Psoas muscle (tissue), 8 donors: Measurements from ENCODE around the gene POLR2A. TPM values are rescaled to one million over a fixed set of nuclear protein-coding genes. Genes with fewer than 3 reads are reported as not detected.

ENCODE experiments used
- ATAC-seq, 4 donors: fragments of 200-7000 bp; cut with Tn5 transposase; one replicate each; pipeline ENCODE4 v1.9.1; 2020; ENCODE audit warnings: moderate library complexity in 3 of 4, mild to moderate bottlenecking in 2 of 4
- DNase-seq, 2 donors: peaks; one replicate each; pipeline ENCODE4 v3.0.0-alpha.2; 2020
- H3K27ac ChIP-seq: fragments of 200-600 bp; one replicate; pipeline ENCODE4 v1.8.0; 2022
- H3K27me3 ChIP-seq, 3 donors: fragments of 200-600 bp in 1 of 3; one replicate each; pipeline versions ENCODE4 v1.6.1 to v1.8.0; 2013 to 2022; ENCODE audit warnings: low read length in 2 of 3, mild to moderate bottlenecking in 2 of 3, moderate library complexity in 1 of 3; ENCODE audit not compliant: insufficient read depth in 3 of 3
- H3K36me3 ChIP-seq, 2 donors: fragments of 200-600 bp in 1 of 2; one replicate each; pipeline versions ENCODE4 v1.6.1 to v1.8.0; 2013 to 2022; ENCODE audit warnings: low read depth in 1 of 2, mild to moderate bottlenecking in 1 of 2, moderate library complexity in 1 of 2; ENCODE audit not compliant: insufficient read depth in 1 of 2
- H3K4me1 ChIP-seq: fragments of 200-600 bp; one replicate; pipeline ENCODE4 v1.8.0; 2022
- H3K4me3 ChIP-seq: fragments of 200-600 bp; one replicate; pipeline ENCODE4 v1.8.0; 2022; ENCODE audit warnings: mild to moderate bottlenecking
- H3K9me3 ChIP-seq: fragments of 200-600 bp; one replicate; pipeline ENCODE4 v1.8.0; 2022
- WGBS, 3 donors: extraction: QIAGEN DNeasy Blood & Tissue Kit; methylation state at CpG; one replicate each; pipeline versions ENCODE4 v1.1.6 to v1.1.7; 2013; 5-methylcytosine and 5-hydroxymethylcytosine counted together
- intact Hi-C, 2 donors: fragments of 100-400 bp; cut with DNase I; formaldehyde crosslinking; loops; one replicate each; pipeline versions ENCODE4 v1.11.0 to v1.14.2; 2022
- polyA plus RNA-seq, 3 donors: library from polyadenylated mRNA; stranded (reverse); fragments of 200-250 nt; gene quantifications; one replicate each; pipeline ENCODE4 v1.2.3, GENCODE V29; 2013
- total RNA-seq, 4 donors: library from RNA; stranded (reverse); fragmentation: NEBNext Ultra II Directional in 2 of 4; extraction: Animal tissue kit (Norgen Biotek cat#: 25700) in 2 of 4; gene quantifications; one replicate each; pipeline versions ENCODE4 v1.2.1 to v1.2.4, GENCODE V29; 2021 to 2023
- TF ChIP-seq, protein P1 (sequence below): fragments of 200-600 bp; IDR thresholded peaks from one replicate; pipeline ENCODE4 v1.8.0; 2022; ENCODE audit warnings: antibody characterized with exemption
- donor health status: healthy with polysubstance abuse.
- donor health status: DM: no; HTN: no; CAD: no; lungs with moderate emphysema.
- donor health status: Bipolar disorder and iron deficiency.
- donor health status: healthy.
- donor health status: DM: yes; HTN: yes; CAD: no.
- donor health status: DM: no; HTN: no; CAD: no.
- donor health status: DM: no; HTN: no; CAD: no.
- donor health status: DM: yes; HTN: yes; CAD: no.

The POLR2A gene
- total and polyA plus RNA-seq, 7 donors, result 8.0 to 74.3 (median 54.9) TPM

DNA sequence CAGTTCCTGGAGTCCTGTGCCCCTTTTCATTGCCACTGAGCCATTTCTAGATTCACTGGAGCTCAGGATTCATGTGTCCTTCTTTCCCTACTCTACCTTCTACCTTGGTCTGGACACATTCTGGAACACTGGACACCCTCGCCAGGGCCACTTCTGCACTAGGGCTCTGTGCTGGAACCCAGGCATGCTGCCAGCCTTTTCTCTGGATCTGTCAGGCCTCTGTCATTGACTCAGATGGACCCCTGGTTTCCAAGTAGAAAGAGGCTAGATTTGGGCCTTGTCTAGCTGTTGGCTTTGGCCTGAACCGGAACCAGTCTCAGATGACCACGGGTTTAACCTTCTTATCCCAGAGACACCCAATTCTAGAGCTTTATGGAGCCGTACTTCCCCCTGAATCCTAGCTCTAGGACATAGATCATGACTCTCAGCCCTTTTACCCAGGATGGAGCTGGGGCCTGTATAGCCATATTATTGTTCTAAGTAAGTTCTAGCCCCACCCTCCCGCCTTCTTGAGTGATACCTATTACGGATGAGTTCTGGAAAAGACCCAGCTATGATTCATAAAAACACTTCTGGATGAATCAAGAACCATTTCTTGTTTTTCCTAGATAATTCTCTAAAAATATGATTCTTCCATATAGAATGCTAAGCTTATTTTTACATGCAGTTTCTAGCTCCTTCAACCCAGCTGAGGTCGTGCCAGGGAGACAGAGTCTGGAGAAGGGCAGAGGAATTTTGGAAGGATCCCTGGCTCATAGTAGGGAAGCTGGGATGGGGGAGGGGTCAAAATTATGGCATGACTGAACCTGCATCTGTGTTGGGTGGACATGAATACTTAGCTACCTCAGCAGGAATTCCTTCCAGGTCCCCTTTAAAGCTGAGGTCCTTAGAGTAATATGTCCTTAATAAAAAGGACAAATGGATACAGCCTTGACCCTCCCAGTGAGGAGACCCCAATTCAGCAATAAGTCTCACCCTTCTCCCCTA is 40.4 kb upstream of the POLR2A start:
- no peak for DNase-seq
- Histone ChIP-seq H3K27me3 (peaks cover 0 to 7% (median 0%) of the 10 kb centered on the region in 3 donors), H3K4me1 (peaks cover 43% of the 10 kb centered on the region), H3K4me3 (no peak overlapping the region), H3K9me3 (no peaks in the 10 kb centered on the region), H3K27ac (peak overlapping the region; percentile 100), H3K36me3 (peaks cover 0 to 25% of the 10 kb centered on the region in 2 donors)
- 57 to 67% (median 67%) methylated on average over 7 of the region's 7 CpGs for WGBS, 3 donors
- intact Hi-C loops, result loop anchor here (2.0 to 5.0 kb wide), 2 partner anchors 35 to 46 kb away; partner anchors contain the start of gene ZBTB4 (in 1 of the 2)
- peak in 2 of 4 donors; percentile 15 to 26 for ATAC-seq
- TF ChIP-seq, protein P1, sequence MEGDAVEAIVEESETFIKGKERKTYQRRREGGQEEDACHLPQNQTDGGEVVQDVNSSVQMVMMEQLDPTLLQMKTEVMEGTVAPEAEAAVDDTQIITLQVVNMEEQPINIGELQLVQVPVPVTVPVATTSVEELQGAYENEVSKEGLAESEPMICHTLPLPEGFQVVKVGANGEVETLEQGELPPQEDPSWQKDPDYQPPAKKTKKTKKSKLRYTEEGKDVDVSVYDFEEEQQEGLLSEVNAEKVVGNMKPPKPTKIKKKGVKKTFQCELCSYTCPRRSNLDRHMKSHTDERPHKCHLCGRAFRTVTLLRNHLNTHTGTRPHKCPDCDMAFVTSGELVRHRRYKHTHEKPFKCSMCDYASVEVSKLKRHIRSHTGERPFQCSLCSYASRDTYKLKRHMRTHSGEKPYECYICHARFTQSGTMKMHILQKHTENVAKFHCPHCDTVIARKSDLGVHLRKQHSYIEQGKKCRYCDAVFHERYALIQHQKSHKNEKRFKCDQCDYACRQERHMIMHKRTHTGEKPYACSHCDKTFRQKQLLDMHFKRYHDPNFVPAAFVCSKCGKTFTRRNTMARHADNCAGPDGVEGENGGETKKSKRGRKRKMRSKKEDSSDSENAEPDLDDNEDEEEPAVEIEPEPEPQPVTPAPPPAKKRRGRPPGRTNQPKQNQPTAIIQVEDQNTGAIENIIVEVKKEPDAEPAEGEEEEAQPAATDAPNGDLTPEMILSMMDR, result no peak

DNA sequence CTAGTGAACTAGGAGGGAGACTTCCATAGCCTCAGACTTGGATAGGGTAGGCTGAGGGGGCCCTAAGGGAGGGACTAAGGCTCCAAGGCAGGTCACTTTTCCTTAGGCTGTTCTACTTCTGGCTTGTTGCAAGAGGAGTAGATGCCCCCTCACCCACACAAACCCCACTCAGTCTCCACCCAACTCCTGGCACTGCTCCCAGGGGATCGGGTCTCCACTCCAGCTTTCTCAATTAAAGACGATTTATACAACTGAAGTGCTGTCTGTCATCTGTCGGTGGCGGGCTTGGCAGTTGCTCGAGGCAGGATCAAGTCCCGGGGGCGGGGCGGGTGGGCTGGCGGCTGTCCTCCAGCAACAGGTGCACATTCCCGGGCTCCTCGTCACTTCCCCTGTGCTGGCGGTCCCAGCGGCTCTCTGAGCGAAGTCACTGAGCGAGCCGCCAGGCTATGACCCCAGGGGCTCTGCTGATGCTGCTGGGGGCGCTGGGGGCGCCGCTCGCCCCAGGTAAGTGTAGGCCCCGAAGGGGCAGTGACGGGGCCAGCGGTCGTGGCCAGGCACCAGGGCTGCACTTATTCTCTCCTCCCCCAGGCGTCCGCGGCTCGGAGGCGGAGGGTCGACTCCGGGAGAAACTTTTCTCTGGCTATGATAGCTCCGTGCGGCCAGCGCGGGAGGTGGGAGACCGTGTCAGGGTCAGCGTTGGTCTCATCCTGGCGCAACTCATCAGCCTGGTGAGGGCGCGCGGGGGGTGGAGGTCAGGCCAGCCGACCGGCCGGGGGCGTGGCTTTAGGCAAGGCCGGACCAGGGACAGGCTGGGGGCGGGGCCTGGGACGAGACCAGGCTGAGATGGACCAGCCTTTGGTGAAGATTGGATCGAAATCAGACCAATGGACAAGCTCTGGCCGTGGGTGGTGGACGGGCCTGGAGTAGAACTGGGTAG is 39.2 kb upstream of the POLR2A start, which contains the start of gene CHRNB1:
Gene CHRNB1 (plus strand): TSS at position 380 of the 937 bp plus-strand sequence. CDS start 67 bp downstream, at position 447.
- Histone ChIP-seq H3K27ac (peak within 1 kb of the TSS; percentile 100), H3K4me3 (peak within 1 kb of the TSS; percentile 92), H3K9me3 (no peaks in the 10 kb centered on the region), H3K27me3 (peaks cover 0 to 7% (median 0%) of the 10 kb centered on the region in 3 donors), H3K36me3 (peaks cover 0 to 35% of the 10 kb centered on the region in 2 donors), H3K4me1 (peaks cover 34% of the 10 kb centered on the region)
- ATAC-seq (peak; percentile 85 to 89 (median 87)), DNase-seq (peak; percentile 93 to 95)
- 2 to 4% (median 2%) methylated on average over 47 to 51 of the region's 51 CpGs for WGBS, 3 donors
- intact Hi-C loops, result loop anchor here (2.0 to 5.0 kb wide), 2 partner anchors 34 to 48 kb away; partner anchors contain the start of gene ZBTB4 (in 1 of the 2)
- TF ChIP-seq, protein P1, result peak; percentile 10

DNA sequence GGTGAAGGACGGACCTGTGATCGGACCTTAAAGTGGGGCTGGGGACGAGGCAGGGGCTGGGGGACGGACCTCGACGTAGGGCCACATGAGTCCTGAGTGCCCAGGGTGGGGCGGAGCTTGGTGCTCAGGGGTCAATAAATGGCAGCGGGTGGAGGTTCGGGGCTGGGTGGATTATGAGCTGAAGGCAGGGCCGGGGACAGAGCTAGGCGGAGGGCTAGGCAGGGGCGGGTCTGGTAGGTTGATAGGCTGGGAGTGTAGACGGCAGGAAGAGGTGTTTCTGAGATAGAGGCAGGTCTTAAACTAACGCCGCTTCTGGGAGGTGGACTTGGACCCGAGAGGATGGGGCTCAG is 38.6 kb upstream of the POLR2A start:
- TF ChIP-seq, protein P1, result no peak
- intact Hi-C loops, result loop anchor here in 1 of 2 donors (2.0 kb wide), 1 partner anchor 33 kb away; the partner anchor contains the start of gene ZBTB4
- ATAC-seq (peak; percentile 34 to 41 (median 40)), DNase-seq (no peak)
- H3K27ac ChIP-seq, result peak overlapping the region; percentile 100
- no peaks in the 10 kb centered on the region for H3K9me3 ChIP-seq
- WGBS, 3 donors, result 3 to 7% (median 6%) methylated on average over 16 of the region's 16 CpGs
- peak overlapping the region; percentile 92 for H3K4me3 ChIP-seq
- H3K36me3 ChIP-seq, result peaks cover 0 to 42% of the 10 kb centered on the region in 2 donors
- H3K27me3 ChIP-seq, result peaks cover 0 to 7% (median 0%) of the 10 kb centered on the region in 3 donors
- H3K4me1 ChIP-seq, result peaks cover 33% of the 10 kb centered on the region

DNA sequence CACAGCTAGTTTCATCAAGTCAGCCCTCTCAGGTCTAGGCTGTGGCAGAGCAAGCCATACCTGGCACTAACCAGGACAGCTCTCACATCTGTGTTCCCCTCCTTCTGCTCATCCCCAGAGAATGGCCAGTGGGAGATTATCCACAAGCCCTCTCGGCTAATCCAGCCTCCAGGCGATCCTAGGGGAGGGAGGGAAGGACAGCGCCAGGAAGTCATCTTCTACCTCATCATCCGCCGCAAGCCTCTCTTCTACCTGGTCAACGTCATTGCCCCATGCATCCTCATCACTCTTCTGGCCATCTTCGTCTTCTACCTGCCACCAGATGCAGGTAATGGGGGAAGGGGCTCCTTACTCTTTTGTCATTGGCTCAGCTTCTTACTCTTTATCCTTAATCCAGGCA is 35.7 kb upstream of the POLR2A start:
- Histone ChIP-seq H3K36me3 (peaks cover 0 to 70% of the 10 kb centered on the region in 2 donors), H3K27me3 (peaks cover 0 to 7% (median 0%) of the 10 kb centered on the region in 3 donors), H3K4me1 (peaks cover 27% of the 10 kb centered on the region), H3K27ac (no peak overlapping the region), H3K4me3 (no peak overlapping the region), H3K9me3 (no peaks in the 10 kb centered on the region)
- ATAC-seq (no peak), DNase-seq (no peak)
- TF ChIP-seq, protein P1, result no peak
- 88 to 93% (median 89%) methylated on average over 7 of the region's 7 CpGs for WGBS, 3 donors
- intact Hi-C loops, result no loop called here
